DND-41 (cell line): ENCODE results near the gene OR11L1.

Source experiments
- CTCF ChIP-seq: IDR thresholded peaks from 2 replicates; pipeline ENCODE4 v1.5.1; 2012; ENCODE audit warnings: borderline replicate concordance, low read length, moderate library complexity, mild to moderate bottlenecking; ENCODE audit not compliant: poor library complexity, severe bottlenecking; ENCODE audit errors: extremely low read depth
- EZH2 ChIP-seq: IDR thresholded peaks from 3 replicates; pipeline ENCODE4 v1.6.1; 2012; ENCODE audit warnings: borderline replicate concordance, low read depth, mild to moderate bottlenecking, moderate library complexity, low read length, inconsistent platforms; ENCODE audit not compliant: severe bottlenecking

GRCh38 chr1:247848346-247848745, 6.7 kb upstream of the OR11L1 start:
- TF ChIP-seq CTCF (no peak), EZH2 (no peak)
